Small intestine (tissue), 16 donors: ENCODE measurements around the gene NLRP13. TPM values are rescaled to one million over a fixed set of nuclear protein-coding genes. Genes with fewer than 3 reads are reported as not detected.

ENCODE experiments used
- DNase-seq, 2 donors: peaks; one replicate each; pipeline versions ENCODE4 v3.0.0 to v3.0.0-alpha.2; 2013
- FAIRE-seq: peaks from 2 replicates; lab custom pipeline; 2012; peaks lifted over from hg19 to GRCh38; lab: Jason Lieb, UNC
- H3K27ac ChIP-seq, 3 donors: one replicate each; pipeline ENCODE4 v1.5.1; 2013; ENCODE audit warnings: low read length in 2 of 3, mild to moderate bottlenecking in 2 of 3, control low read depth in 1 of 3, inconsistent platforms in 1 of 3, low read depth in 1 of 3, moderate library complexity in 1 of 3
- H3K27me3 ChIP-seq, 3 donors: one replicate each; pipeline ENCODE4 v1.6.1; 2013; ENCODE audit warnings: low read length in 3 of 3, inconsistent platforms in 1 of 3; ENCODE audit not compliant: control insufficient read depth in 3 of 3, insufficient read depth in 3 of 3
- H3K36me3 ChIP-seq, 3 donors: one replicate each; pipeline ENCODE4 v1.6.1; 2013; ENCODE audit warnings: low read length in 3 of 3, inconsistent platforms in 1 of 3, low read depth in 1 of 3, mild to moderate bottlenecking in 1 of 3, moderate library complexity in 1 of 3; ENCODE audit not compliant: control insufficient read depth in 3 of 3, insufficient read depth in 2 of 3
- H3K4me1 ChIP-seq, 3 donors: one replicate each; pipeline ENCODE4 v1.6.1; 2013; ENCODE audit warnings: low read length in 2 of 3, inconsistent platforms in 1 of 3, low read depth in 1 of 3, mild to moderate bottlenecking in 1 of 3, moderate library complexity in 1 of 3; ENCODE audit not compliant: control insufficient read depth in 3 of 3, insufficient read depth in 2 of 3
- H3K4me3 ChIP-seq, 3 donors: one replicate each; pipeline ENCODE4 v1.5.1; 2013; ENCODE audit warnings: low read length in 3 of 3, control low read depth in 1 of 3, inconsistent platforms in 1 of 3, low read depth in 1 of 3, mild to moderate bottlenecking in 1 of 3, moderate library complexity in 1 of 3
- H3K9me3 ChIP-seq, 2 donors: one replicate each; pipeline ENCODE4 v1.6.1; 2013; ENCODE audit warnings: low read depth in 1 of 2, low read length in 1 of 2; ENCODE audit not compliant: control insufficient read depth in 2 of 2, insufficient read depth in 1 of 2
- WGBS, 3 donors: extraction: QIAGEN DNeasy Blood & Tissue Kit; methylation state at CpG; one replicate each; pipeline ENCODE4 v1.1.7; 2013; 5-methylcytosine and 5-hydroxymethylcytosine counted together
- long read RNA-seq, 10 donors: transcript quantifications; one replicate each; lab custom pipeline, GENCODE V29; 2026
- polyA plus RNA-seq, 4 donors: library from polyadenylated mRNA; stranded (reverse) in 3 of 4; unstranded in 1 of 4; fragments of 200-250 nt in 3 of 4; fragments of 120-200 nt in 1 of 4; gene quantifications; one replicate each; pipeline versions ENCODE4 v1.2.1 to v1.2.3, GENCODE V29; 2013
- donor health status: healthy with polysubstance abuse.
- donor health status: control.
- donor health status: control.
- donor health status: Bipolar disorder and iron deficiency.
- donor health status: healthy.

Gene NLRP13, protein sequence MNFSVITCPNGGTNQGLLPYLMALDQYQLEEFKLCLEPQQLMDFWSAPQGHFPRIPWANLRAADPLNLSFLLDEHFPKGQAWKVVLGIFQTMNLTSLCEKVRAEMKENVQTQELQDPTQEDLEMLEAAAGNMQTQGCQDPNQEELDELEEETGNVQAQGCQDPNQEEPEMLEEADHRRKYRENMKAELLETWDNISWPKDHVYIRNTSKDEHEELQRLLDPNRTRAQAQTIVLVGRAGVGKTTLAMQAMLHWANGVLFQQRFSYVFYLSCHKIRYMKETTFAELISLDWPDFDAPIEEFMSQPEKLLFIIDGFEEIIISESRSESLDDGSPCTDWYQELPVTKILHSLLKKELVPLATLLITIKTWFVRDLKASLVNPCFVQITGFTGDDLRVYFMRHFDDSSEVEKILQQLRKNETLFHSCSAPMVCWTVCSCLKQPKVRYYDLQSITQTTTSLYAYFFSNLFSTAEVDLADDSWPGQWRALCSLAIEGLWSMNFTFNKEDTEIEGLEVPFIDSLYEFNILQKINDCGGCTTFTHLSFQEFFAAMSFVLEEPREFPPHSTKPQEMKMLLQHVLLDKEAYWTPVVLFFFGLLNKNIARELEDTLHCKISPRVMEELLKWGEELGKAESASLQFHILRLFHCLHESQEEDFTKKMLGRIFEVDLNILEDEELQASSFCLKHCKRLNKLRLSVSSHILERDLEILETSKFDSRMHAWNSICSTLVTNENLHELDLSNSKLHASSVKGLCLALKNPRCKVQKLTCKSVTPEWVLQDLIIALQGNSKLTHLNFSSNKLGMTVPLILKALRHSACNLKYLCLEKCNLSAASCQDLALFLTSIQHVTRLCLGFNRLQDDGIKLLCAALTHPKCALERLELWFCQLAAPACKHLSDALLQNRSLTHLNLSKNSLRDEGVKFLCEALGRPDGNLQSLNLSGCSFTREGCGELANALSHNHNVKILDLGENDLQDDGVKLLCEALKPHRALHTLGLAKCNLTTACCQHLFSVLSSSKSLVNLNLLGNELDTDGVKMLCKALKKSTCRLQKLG
- polyA plus RNA-seq, result not detected
- long read RNA-seq, donor 1, result 0 reads
- long read RNA-seq, donor 2, result 0 reads
- long read RNA-seq, donor 3, result 0 reads
- long read RNA-seq, donor 4, result 0 reads
- long read RNA-seq, donor 5, result 0 reads
- long read RNA-seq, donor 6, result 0 reads
- long read RNA-seq, donor 7, result 0 reads
- long read RNA-seq, donor 8, result 0 reads
- long read RNA-seq, donor 9, result 0 reads
- long read RNA-seq, donor 10, result 0 reads

DNA sequence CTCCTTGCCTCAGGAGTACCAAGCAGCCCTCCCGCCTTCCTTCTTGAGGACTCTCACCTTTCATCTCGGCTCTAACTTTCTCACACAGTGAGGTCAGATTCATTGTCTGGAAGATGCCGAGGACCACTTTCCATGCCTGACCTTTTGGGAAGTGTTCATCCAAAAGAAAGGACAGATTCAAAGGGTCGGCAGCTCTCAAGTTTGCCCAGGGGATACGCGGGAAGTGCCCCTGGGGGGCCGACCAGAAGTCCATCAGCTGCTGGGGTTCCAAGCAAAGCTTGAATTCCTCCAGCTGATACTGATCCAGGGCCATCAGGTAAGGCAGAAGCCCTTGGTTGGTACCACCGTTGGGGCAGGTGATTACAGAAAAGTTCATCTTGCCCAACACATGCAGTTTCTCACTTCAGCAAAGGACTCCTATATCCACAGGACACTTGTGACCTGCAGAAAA lies at the start of gene NLRP13:
NLRP13 (minus strand) TSS at position 401 of the 451 bp plus-strand sequence; CDS start at position 376, 25 bp downstream.
- Histone ChIP-seq H3K27me3 (no peaks in the 10 kb centered on the region), H3K4me1 (no peaks in the 10 kb centered on the region), H3K9me3 (peaks cover 0 to 15% of the 10 kb centered on the region in 2 donors), H3K36me3 (no peaks in the 10 kb centered on the region), H3K27ac (no peak within 1 kb of the TSS), H3K4me3 (no peak within 1 kb of the TSS)
- DNase-seq (no peak), FAIRE-seq (no peak)
- WGBS, 3 donors, result 81 to 88% (median 84%) methylated on average over 8 of the region's 8 CpGs

DNA sequence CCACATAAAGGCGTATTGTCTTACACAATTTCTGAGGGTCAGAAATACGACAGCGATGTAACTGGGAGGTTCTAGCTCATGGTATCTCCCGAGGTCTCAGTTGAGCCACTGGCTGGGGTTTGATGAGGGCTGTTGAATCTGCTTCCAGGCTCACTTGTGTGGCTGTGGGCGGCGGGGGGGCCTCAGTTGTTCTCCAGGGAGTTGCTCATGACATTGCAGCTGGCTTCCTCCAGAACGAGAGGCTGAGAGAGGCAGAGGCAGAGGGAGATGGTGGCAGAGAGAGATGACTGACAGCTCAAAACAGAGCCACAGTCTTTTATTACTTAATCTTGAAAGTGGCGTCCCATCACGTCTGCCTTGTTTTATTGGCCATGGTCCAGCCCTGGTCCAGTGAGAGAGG lies 48.3 kb upstream of the NLRP13 start:
- FAIRE-seq, result no peak
- no peaks in the 10 kb centered on the region for H3K36me3 ChIP-seq

DNA sequence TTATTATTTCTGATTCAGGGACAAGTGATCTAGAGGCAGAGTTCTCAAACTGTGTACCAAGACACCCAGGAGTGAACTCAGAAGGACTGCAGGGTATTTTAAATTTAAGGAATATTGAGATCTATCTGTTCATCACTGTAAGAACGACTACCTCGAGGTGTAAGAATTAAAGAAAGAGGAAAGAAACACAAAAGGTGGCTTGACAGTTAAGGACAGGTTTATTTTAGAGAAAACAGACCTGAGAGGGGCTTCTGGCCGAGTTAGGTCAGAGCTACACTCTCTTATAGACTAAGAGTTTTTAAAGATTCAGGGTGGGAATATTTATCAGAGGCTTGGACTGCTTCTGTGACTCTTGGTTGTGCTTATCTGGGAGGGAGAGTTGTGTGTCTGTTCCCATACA lies 41.8 kb upstream of the NLRP13 start:
- WGBS, 3 donors, result 24 to 40% (median 35%) methylated on average over 3 of the region's 3 CpGs
- no peaks in the 10 kb centered on the region for H3K4me1 ChIP-seq
- H3K9me3 ChIP-seq, result peaks cover 0 to 13% of the 10 kb centered on the region in 2 donors
- H3K4me3 ChIP-seq, result no peak overlapping the region
- no peak overlapping the region for H3K27ac ChIP-seq
- no peaks in the 10 kb centered on the region for H3K27me3 ChIP-seq
- no peak for FAIRE-seq
- no peak for DNase-seq
- H3K36me3 ChIP-seq, result no peaks in the 10 kb centered on the region

More for the DNA sequence above, 48.3 kb upstream of the NLRP13 start:
- WGBS, 3 donors, result 68 to 80% (median 76%) methylated on average over 9 of the region's 9 CpGs
- Histone ChIP-seq H3K4me1 (no peaks in the 10 kb centered on the region), H3K27me3 (no peaks in the 10 kb centered on the region), H3K27ac (no peak overlapping the region), H3K9me3 (peaks cover 0 to 11% of the 10 kb centered on the region in 2 donors), H3K4me3 (no peak overlapping the region)
- no peak for DNase-seq

- DNase-seq (no peak), FAIRE-seq (no peak)
- Histone ChIP-seq H3K4me1 (no peaks in the 10 kb centered on the region), H3K27me3 (no peaks in the 10 kb centered on the region), H3K4me3 (no peak overlapping the region), H3K27ac (no peak overlapping the region), H3K9me3 (peaks cover 0 to 14% of the 10 kb centered on the region in 2 donors), H3K36me3 (no peaks in the 10 kb centered on the region)
- WGBS, 3 donors, result 90 to 92% (median 90%) methylated on average over 10 of the region's 10 CpGs
These were observed 30.1 kb upstream of the NLRP13 start for GRCh38 chr19:55962186-55962585.

DNA sequence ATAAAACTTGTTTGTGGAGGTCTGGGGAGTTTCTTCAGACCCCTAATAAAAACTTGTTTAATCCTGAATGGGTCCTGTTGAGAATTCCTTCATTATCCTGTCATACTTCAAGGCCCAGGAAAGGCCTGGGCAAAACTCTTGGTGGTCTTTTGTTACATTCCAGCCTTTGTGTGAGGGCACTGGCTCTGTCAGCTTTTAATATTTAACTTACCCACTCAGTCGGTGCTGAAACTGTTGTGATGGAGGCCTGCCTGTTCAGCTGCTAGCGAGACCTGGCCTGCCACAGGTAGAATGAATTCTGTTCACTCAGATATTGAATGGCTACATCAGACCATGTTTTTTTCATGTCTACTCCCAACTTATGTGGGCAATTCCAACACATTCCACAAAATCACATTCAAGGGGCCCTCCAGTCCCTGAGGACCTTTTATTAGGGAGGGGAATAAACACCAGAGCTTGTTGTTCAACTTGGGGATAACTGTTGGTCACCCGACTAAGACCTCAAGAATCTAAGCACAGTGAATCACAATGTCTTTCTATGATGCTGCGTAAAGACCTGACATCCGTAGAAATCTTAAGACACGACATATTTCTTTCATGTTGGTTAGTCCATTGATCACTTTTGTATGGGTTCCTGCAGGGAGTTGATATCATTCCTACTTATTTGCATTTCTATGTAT lies 28.0 kb upstream of the NLRP13 start:
- peaks cover 0 to 24% of the 10 kb centered on the region in 2 donors for H3K9me3 ChIP-seq
- 76 to 84% (median 82%) methylated on average over 6 of the region's 6 CpGs for WGBS, 3 donors
- H3K4me3 ChIP-seq, result no peak overlapping the region
- DNase-seq (no peak), FAIRE-seq (no peak)
- no peaks in the 10 kb centered on the region for H3K36me3 ChIP-seq
- no peak overlapping the region for H3K27ac ChIP-seq
- no peaks in the 10 kb centered on the region for H3K4me1 ChIP-seq
- no peaks in the 10 kb centered on the region for H3K27me3 ChIP-seq

DNA sequence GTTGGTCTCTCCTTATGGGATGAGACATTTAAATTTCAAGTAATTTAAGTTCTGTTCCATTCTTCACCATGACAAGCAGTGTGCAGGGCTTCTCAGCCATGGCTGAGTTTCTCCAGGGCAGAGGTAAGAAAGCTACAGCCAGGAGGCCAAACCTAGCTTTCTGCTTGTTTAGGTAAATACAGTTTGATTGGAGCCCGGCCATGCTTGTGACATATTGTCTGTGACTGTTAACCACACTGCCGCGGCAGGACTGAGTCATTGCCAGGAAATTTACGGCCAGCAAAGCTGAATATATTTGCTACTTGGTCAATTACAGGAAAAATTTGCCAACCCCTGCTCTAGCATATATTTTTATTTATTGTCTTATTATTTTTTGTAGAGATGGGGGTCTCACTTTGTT lies 26.2 kb upstream of the NLRP13 start:
- FAIRE-seq (no peak), DNase-seq (no peak)
- peaks cover 0 to 28% of the 10 kb centered on the region in 2 donors for H3K9me3 ChIP-seq
- no peaks in the 10 kb centered on the region for H3K4me1 ChIP-seq
- no peaks in the 10 kb centered on the region for H3K36me3 ChIP-seq
- H3K27ac ChIP-seq, result no peak overlapping the region
- no peak overlapping the region for H3K4me3 ChIP-seq
- H3K27me3 ChIP-seq, result no peaks in the 10 kb centered on the region
- 58 to 69% (median 69%) methylated on average over 4 of the region's 4 CpGs for WGBS, 3 donors

GRCh38 chr19:55956431-55956830 lies 24.3 kb upstream of the NLRP13 start:
- 65 to 87% (median 74%) methylated on average over 7 of the region's 7 CpGs for WGBS, 3 donors
- DNase-seq (no peak), FAIRE-seq (no peak)
- Histone ChIP-seq H3K27me3 (no peaks in the 10 kb centered on the region), H3K27ac (no peak overlapping the region), H3K4me1 (no peaks in the 10 kb centered on the region), H3K4me3 (no peak overlapping the region), H3K36me3 (no peaks in the 10 kb centered on the region), H3K9me3 (peaks cover 0 to 29% of the 10 kb centered on the region in 2 donors)
